Daoy (cell line): ENCODE data around the gene NFU1. TPM values are rescaled to one million over a fixed set of nuclear protein-coding genes. Genes with fewer than 3 reads are reported as not detected.

Experiments
- DNase-seq: peaks from one replicate; pipeline ENCODE4 v3.0.0-alpha.2; 2015; ENCODE audit warnings: low read depth
- total RNA-seq: library from RNA; depleted of rRNA; stranded (reverse); fragments of >200 nt; shearing (Covaris generic); gene quantifications from 2 replicates; pipeline ENCODE4 v1.2.3, GENCODE V29; 2014; rRNA removed

The NFU1 gene
- 36.0 and 40.6 TPM in 2 replicates for total RNA-seq

- DNase-seq: peak; percentile 96
These were observed at the start of gene NFU1 for GRCh38 chr2:69436938-69437750. NFU1 (minus strand) TSS chr2:69437435; CDS start chr2:69437422, 13 bp downstream.

GRCh38 chr2:69483696-69484095 is 46.5 kb upstream of the NFU1 start:
- no peak for DNase-seq

GRCh38 chr2:69483024-69483423 is 45.8 kb upstream of the NFU1 start:
- no peak for DNase-seq

GRCh38 chr2:69482471-69482870 is 45.2 kb upstream of the NFU1 start:
- no peak for DNase-seq

GRCh38 chr2:69481421-69481820 is 44.2 kb upstream of the NFU1 start:
- no peak for DNase-seq

- DNase-seq: no peak
These were observed 40.4 kb upstream of the NFU1 start for GRCh38 chr2:69477627-69478026.

- DNase-seq: no peak
These were observed 37.5 kb upstream of the NFU1 start for GRCh38 chr2:69474688-69475087.

GRCh38 chr2:69471793-69472192 is 34.6 kb upstream of the NFU1 start:
- no peak for DNase-seq

GRCh38 chr2:69470911-69471310 is 33.7 kb upstream of the NFU1 start:
- no peak for DNase-seq

GRCh38 chr2:69469784-69470183 is 32.5 kb upstream of the NFU1 start:
- DNase-seq: no peak

- no peak for DNase-seq
These were observed 32.1 kb upstream of the NFU1 start for GRCh38 chr2:69469375-69469774.

GRCh38 chr2:69466728-69467127 is 29.5 kb upstream of the NFU1 start:
- no peak for DNase-seq

- DNase-seq: no peak
These were observed 28.6 kb upstream of the NFU1 start for GRCh38 chr2:69465513-69466456.

GRCh38 chr2:69464575-69464974 is 27.3 kb upstream of the NFU1 start:
- no peak for DNase-seq

- DNase-seq: no peak
These were observed 25.5 kb upstream of the NFU1 start for GRCh38 chr2:69462780-69463179.

- DNase-seq: no peak
These were observed 24.2 kb upstream of the NFU1 start for GRCh38 chr2:69461404-69461803.

GRCh38 chr2:69459936-69460335 is 22.7 kb upstream of the NFU1 start:
- DNase-seq: no peak

GRCh38 chr2:69456950-69457445 is 19.8 kb upstream of the NFU1 start:
- no peak for DNase-seq

GRCh38 chr2:69456154-69456553 is 18.9 kb upstream of the NFU1 start:
- no peak for DNase-seq

- DNase-seq: no peak
These were observed 17.7 kb upstream of the NFU1 start for GRCh38 chr2:69454976-69455375.

- DNase-seq: no peak
These were observed 16.4 kb upstream of the NFU1 start for GRCh38 chr2:69453475-69454129.

- DNase-seq: no peak
These were observed 15.5 kb upstream of the NFU1 start for GRCh38 chr2:69452687-69453086.
